NB4 (cell line): Measurements from ENCODE around the gene U2AF2.

Source experiments
- DNase-seq: peaks from one replicate; pipeline ENCODE4 v3.0.0; 2010; ENCODE audit warnings: low read depth
- H3K4me3 ChIP-seq: one replicate; pipeline ENCODE4 v1.5.1; 2011; ENCODE audit warnings: mild to moderate bottlenecking, low read depth, low read length, moderate library complexity
- CTCF ChIP-seq: IDR thresholded peaks from one replicate; pipeline ENCODE4 v1.5.1; 2012; ENCODE audit warnings: low read depth, low read length
- MAX ChIP-seq: IDR thresholded peaks from 2 replicates; pipeline ENCODE4 v1.6.1; 2011; ENCODE audit warnings: low read depth, low read length
- MYC ChIP-seq: IDR thresholded peaks from 2 replicates; pipeline ENCODE4 v1.6.1; 2011; ENCODE audit warnings: low read depth, low read length
- POLR2A ChIP-seq: IDR thresholded peaks from 2 replicates; pipeline ENCODE4 v1.6.1; 2011; ENCODE audit warnings: mild to moderate bottlenecking; ENCODE audit not compliant: insufficient read length; ENCODE audit errors: extremely low read depth

The U2AF2 gene

DNA sequence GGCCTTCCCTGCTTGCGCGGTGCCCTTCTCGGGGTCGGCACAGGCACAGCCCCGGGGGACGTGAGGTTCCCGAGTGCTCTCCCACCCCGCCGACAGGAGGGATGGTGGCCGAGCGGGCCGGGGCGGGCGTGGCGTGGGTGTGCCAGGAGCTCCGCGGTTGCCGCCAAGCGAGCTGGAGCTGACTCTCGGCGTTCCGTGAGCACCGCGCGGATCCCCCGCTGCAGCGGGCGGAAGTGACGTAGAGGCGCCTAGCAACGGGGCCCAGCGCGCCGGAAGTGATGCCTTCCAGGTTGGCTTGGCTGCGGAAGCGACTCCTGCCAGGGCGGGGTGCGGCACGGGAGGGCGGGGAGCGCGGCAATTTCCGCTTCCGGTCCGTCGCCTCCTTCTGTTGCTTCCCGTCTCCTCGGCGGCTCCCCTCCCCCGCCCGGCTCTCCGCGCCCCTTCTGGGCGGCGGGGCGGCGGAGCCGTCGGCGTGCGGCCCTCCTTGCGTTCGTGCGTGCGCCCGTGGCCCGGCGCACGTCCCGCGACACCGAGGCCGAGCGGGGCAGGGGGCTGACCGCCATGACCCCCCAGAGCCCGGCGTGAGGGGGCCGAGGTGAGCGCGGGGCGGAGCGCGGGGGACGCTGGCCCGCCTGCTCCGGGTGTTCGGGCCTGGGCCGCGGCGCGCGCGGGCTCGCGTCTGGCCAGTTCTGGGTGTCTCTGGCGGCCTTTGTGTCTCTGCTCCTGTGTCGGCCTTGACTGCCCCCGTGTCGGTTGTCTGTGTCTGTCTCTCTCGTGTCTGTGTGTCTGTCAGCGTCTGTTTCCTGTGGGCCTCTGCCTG, 20.2 kb downstream of the U2AF2 start, which contains the start of gene EPN1:
TSS of gene EPN1 (plus strand) at position 386 of the 820 bp plus-strand sequence. CDS start 3,402 bp downstream, outside the sequence.
- DNase-seq, result peak; percentile 94
- TF ChIP-seq MAX (0 out of 2 replicates have a peak, but pooled peaks have one; percentile 10), MYC (peak; percentile 36; the same call in 1 of the 2 replicates), POLR2A (peak; percentile 43), CTCF (no peak)

GRCh38 chr19:55675661-55676354, 21.0 kb downstream of the U2AF2 start:
- DNase-seq, result no peak
- H3K4me3 ChIP-seq, result peak overlapping the region; percentile 86
- TF ChIP-seq MAX (no peak), POLR2A (no peak), CTCF (no peak), MYC (no peak)

More for the DNA sequence above, 20.2 kb downstream of the U2AF2 start, which contains the start of gene EPN1:
- H3K4me3 ChIP-seq, result peak within 1 kb of the TSS; percentile 86

DNA sequence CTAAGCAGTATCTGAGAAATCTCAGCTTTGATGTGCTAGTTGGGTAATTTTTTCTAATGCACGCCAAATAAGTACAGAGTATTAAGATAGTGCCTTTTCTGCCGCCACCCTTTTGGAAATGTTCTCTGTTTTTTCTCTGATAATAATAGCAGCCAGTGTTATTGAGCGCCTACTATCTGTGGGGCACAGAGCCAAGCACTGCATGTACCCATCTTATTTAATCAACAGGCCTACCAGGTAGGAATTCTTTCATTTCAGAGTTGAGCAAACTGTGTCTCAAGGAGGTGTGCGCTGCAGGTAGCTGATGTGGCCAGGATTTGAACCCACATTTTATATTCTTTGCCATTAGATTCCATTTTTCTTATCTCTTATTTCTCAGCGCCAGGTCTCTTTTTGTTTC, 21.5 kb downstream of the U2AF2 start:
- TF ChIP-seq POLR2A (no peak), CTCF (no peak), MYC (no peak), MAX (no peak)
- peak overlapping the region; percentile 86 for H3K4me3 ChIP-seq
- no peak for DNase-seq

- no peak for DNase-seq
- no peak overlapping the region for H3K4me3 ChIP-seq
- no peak for TF ChIP-seq MYC
- no peak for TF ChIP-seq MAX
- no peak for TF ChIP-seq CTCF
- TF ChIP-seq POLR2A, result no peak
Observed at GRCh38 chr19:55676889-55677505, 22.2 kb downstream of the U2AF2 start.

DNA sequence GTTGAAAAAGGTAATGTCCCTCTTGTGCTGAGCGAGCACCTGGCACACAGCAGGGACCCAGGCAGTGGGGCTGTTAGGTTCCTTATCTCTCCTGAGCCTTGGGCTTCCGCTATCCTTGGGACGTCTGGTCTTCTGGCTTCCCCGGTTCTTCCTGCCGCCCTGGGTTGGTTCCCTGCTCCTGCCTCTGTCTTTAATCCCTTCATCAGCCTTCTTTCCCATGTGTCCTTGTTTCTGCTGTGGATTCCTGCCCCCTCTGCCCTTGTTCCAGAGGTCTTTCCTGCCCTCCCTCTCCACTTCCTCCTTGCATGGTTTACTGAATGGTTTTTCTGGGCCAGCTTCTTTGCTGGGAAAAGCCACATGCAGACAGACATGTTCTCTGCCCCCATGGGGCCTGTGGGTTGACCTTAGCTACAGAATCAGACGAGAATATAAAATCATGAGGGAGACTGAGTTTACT, 22.8 kb downstream of the U2AF2 start:
- TF ChIP-seq POLR2A (no peak), MAX (no peak), MYC (no peak), CTCF (no peak)
- peak overlapping the region; percentile 21 for H3K4me3 ChIP-seq
- peak; percentile 47 for DNase-seq
